ENCODE results near the gene AFF3. TPM values are rescaled to one million over a fixed set of nuclear protein-coding genes. Genes with fewer than 3 reads are reported as not detected.

Gene AFF3
- total and polyA plus RNA-seq, 10 of the 15 experiments (the other 5 are each of a cell fraction or from before 2014, with no cell fraction given): 0.26 to 5.5 (median 3.0) TPM

- Histone ChIP-seq H3K9ac (ENCODE audit: control insufficient read depth, insufficient read depth, low read length) (no peak overlapping the region), H3K27ac (ENCODE audit: control insufficient read depth, insufficient read depth) (no peak overlapping the region), H4K20me1 (ENCODE audit: control insufficient read depth, insufficient read depth) (no peaks in the 10 kb centered on the region), H3K79me2 (ENCODE audit: control insufficient read depth, insufficient read depth, low read length) (no peaks in the 10 kb centered on the region), H3K27me3 (replicated peaks in 1 of 2; ENCODE audit: control insufficient read depth in 2 of 2, insufficient read depth in 2 of 2, low read length in 1 of 2) (no peaks in the 10 kb centered on the region), H3K4me1 (ENCODE audit: control insufficient read depth, insufficient read depth, low read length) (no peaks in the 10 kb centered on the region), H3K36me3 (ENCODE audit: control insufficient read depth in 2 of 2, insufficient read depth in 2 of 2, low read length in 1 of 2) (no peaks in the 10 kb centered on the region), H3K9me3 (replicated peaks; ENCODE audit: control insufficient read depth, insufficient read depth, low read length) (no peaks in the 10 kb centered on the region), H2AFZ (ENCODE audit: control insufficient read depth, low read depth, low read length) (no peak overlapping the region), H3K4me2 (ENCODE audit: control insufficient read depth, insufficient read depth) (no peak overlapping the region), H3K4me3 (no peak overlapping the region)
- ChIA-PET CTCF (no interaction called here), RAD21 (ENCODE audit: unreplicated experiment) (no interaction called here), POLR2A (no interaction called here), SMC1A (ENCODE audit: uncharacterized antibody, unreplicated experiment) (interaction anchor here (0.7 kb wide), 1 partner anchor 10 kb away, joined by 3 read pairs; no protein-coding TSS in a partner anchor)
- TF ChIP-seq SUPT20H (IDR thresholded peaks at IDR 0.05; ENCODE audit: borderline replicate concordance, control insufficient read depth, low read depth, low read length) (no peak), USF2 (IDR thresholded peaks at IDR 0.05; ENCODE audit: borderline replicate concordance, low read depth, low read length) (no peak), SIN3A (IDR thresholded peaks at IDR 0.05; ENCODE audit: low read depth, low read length) (no peak), PBX3 (IDR thresholded peaks at IDR 0.05; ENCODE audit: insufficient replicate concordance, low read depth, low read length) (no peak), HDGF (IDR thresholded peaks at IDR 0.05) (no peak), HDAC6 (IDR thresholded peaks at IDR 0.05; ENCODE audit: unreplicated experiment) (no peak), IRF3 (IDR thresholded peaks at IDR 0.05) (no peak), NR2C1 (IDR thresholded peaks at IDR 0.05) (no peak), POLR2AphosphoS2 (IDR thresholded peaks at IDR 0.05; ENCODE audit: low read depth, low read length) (no peak), EP300 (IDR thresholded peaks at IDR 0.05; ENCODE audit: borderline replicate concordance in 1 of 2, control insufficient read depth in 1 of 2, low read depth in 2 of 2, low read length in 2 of 2) (no peak), SIX5 (IDR thresholded peaks at IDR 0.05; ENCODE audit: low read depth, low read length, severe bottlenecking) (no peak), BCL3 (IDR thresholded peaks at IDR 0.05; ENCODE audit: borderline replicate concordance, insufficient read depth, low read depth, low read length, poor library complexity, severe bottlenecking) (no peak), IRF4 (IDR thresholded peaks at IDR 0.05; ENCODE audit: low read depth, low read length) (no peak)
- DNase-seq (ENCODE audit: low read depth, low spot score): no peak
- WGBS (ENCODE audit: insufficient coverage, insufficient replicate concordance, low lambda C conversion rate, missing lambda C conversion rate): 3% methylated on average over 3 of the region's 3 CpGs
- no TSS peak for BruUV-seq (replicated peaks)
- in situ Hi-C loops (cut with MboI) (no loop called here), intact Hi-C loops (cut with micrococcal nuclease; ENCODE audit: unreplicated experiment) (no loop called here)
- FAIRE-seq: no peak
- no peak for ATAC-seq
Observed at GRCh38 chr2:99988599-99988998, 153.8 kb downstream of the AFF3 start.

All from GM12878 (cell line).